Stromal cell of bone marrow (primary cell): ENCODE measurements around the gene PPP1R17.

Source experiments
- DNase-seq: peaks from one replicate; pipeline ENCODE4 v3.0.0-alpha.2; 2012; ENCODE audit warnings: low read depth

Gene PPP1R17

GRCh38 chr7:31702354-31702753, 15.3 kb downstream of the PPP1R17 start:
- no peak for DNase-seq

GRCh38 chr7:31705377-31705776, 18.4 kb downstream of the PPP1R17 start:
- no peak for DNase-seq

- no peak for DNase-seq
Measured at GRCh38 chr7:31707089-31707488, 20.1 kb downstream of the PPP1R17 start.

GRCh38 chr7:31710171-31710570, 23.2 kb downstream of the PPP1R17 start:
- DNase-seq, result no peak

- DNase-seq, result no peak
Measured at GRCh38 chr7:31716355-31716754, 29.3 kb downstream of the PPP1R17 start.

GRCh38 chr7:31720366-31720765, 33.4 kb downstream of the PPP1R17 start:
- DNase-seq, result no peak

- no peak for DNase-seq
Measured at GRCh38 chr7:31724696-31725095, 37.7 kb downstream of the PPP1R17 start.

DNA sequence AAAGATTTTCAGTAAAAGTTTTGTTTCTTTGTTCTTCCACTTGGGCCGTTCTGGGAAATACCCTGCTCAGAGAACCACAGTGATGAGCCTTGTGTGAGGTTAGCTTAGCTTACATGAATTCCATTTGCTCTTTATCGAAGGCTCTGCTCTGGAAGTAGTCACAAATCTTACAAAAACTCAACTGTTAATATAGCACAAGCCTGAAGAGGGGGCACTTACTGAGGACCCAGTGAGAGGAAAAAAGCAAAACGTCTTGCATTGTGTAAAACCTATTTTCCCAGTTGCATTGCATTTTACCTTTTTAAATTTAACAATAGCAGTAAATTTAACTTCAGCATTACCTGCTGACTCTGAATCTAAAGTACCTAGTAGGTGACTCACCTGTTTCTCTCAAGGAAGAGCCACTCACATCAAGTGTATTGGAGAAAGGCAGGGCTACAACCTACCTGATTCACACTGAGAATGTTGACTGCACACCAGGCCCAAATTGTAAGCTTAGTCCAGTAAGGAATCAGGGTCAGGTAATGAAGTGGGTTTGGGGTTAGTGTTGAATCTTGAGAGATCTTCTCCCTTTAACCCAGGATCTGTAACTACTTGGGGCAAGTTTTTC, 42.3 kb downstream of the PPP1R17 start:
- DNase-seq, result no peak

DNA sequence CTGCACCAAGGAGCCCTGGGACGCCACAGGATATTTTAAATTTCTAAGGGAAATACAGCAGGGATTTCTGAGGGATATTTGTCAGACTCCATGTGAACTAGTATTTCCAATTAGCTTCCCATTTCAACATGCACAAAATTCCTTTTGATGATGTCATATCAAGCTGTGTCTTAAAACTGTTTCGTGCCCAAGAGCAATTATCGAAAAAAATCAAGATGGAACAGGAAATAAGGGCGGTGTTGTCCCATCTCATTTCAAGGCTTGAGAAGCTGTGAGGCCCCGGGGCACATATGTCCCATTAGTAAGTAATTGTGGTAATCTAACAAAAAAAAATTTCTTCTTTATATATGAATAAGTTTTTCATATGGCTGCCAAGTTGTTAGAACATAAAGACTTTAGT, 47.4 kb downstream of the PPP1R17 start:
- DNase-seq, result no peak

GRCh38 chr7:31735991-31736982, 49.3 kb downstream of the PPP1R17 start:
- peak; percentile 52 for DNase-seq

- no peak for DNase-seq
Measured at GRCh38 chr7:31741852-31742251, 54.8 kb downstream of the PPP1R17 start.

- DNase-seq, result peak; percentile 48
Measured at GRCh38 chr7:31744294-31744874, 57.4 kb downstream of the PPP1R17 start.

DNA sequence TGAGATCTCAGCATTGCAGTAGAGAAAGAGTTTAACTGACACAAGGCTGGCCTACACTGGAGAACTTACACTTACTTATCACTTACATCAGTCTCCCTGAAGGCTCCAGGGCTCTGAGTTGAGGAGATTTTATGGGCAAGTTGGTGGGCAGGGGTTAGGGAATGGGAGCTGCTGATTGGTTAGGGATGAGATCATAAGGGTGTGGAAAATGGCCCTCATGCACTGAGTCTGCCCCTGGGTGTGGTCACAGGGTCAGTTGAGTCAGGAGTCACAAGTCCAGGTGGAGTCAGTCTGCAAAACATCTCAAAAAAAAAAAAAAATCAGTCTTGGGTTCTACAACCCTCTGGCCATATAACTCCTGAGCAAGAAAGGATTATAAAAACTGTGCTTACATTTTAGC, 60.5 kb downstream of the PPP1R17 start:
- DNase-seq, result peak; percentile 30

GRCh38 chr7:31748084-31748483, 61.1 kb downstream of the PPP1R17 start:
- DNase-seq, result no peak

DNA sequence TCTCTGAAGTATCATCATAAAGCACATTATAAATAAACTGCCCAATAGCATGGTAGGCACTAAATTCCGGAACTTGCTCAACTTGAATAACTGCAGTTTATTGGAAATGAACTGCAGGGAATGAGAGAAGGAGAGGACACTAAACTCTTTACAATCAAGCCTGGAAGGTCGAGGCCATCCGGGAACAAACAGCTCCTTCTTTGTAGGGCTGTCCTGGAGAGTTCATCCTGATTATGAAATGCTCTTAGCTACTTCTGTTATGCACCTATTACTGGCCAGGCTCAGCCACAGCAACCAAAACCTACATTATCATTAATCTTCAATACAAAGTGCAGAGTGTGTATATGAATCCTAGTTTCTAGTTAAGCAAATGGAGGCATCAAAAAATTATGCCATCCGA, 64.7 kb downstream of the PPP1R17 start:
- DNase-seq, result no peak
